SK-N-MC (cell line): ENCODE data around the gene KIF26B.

Experiments
- EZH2 ChIP-seq: fragments of 200-600 bp; sonication (generic); IDR thresholded peaks from one replicate; pipeline ENCODE4 v1.6.1; 2017; ENCODE audit warnings: antibody characterized with exemption
- FOXP2 ChIP-seq: optimal IDR thresholded peaks from 2 replicates; pipeline ENCODE3; 2011; ENCODE audit warnings: mild to moderate bottlenecking, moderate library complexity; ENCODE audit not compliant: insufficient read depth; ENCODE audit errors: extremely low read length, control extremely low read depth
- POLR2AphosphoS5 ChIP-seq: IDR thresholded peaks from 2 replicates; pipeline ENCODE4 v1.6.1; 2012; ENCODE audit warnings: mild to moderate bottlenecking, low read depth, low read length, borderline replicate concordance

DNA sequence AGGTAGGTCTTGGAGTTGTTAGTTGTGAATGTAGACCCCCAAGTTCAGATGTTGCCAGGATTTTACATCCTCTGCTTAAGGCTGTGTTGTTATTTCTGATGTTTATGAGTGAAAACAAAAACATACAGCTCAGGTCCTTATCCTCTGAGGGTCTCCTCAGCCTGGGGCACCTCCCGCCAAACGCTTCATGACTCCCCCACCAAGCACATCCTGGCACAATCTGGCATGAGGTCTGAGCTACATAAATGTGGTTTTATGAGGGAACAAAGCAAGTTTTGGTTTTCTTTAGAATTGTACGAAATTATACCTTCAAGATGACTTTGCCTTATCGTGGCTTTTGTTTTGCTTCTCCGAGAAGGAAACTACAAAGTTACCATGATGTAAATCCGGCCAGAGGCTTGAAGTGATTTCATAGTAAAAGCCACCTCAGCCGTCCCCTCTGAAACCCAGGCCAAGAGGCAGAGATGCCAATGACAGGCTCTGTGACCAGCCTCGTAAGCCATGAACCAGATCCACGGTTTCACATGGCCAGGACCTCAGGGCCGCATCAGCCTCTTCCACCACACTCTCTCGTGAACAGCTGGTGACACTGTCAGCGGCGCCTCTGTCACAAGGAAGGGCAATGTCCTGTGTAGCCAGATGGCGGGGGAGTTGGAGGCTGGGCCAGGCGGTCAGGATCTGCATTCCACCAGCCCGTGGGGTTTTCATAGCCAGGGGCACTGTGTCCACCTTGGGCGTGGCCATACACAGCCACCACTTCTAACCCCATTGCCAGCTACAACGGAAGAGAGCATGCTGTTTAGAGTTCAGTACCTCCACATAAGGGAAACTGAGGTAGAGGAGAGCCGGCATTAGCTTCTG lies 199.4 kb downstream of the KIF26B start:
- TF ChIP-seq POLR2AphosphoS5 (no peak), FOXP2 (no peak), EZH2 (no peak)
